ENCODE results near the gene TPSG1.
"Not testable (repeated sequence)": the region's sequence is repeated elsewhere in the genome, so short reads cannot be mapped to it uniquely, and the experiment has no call there.

TPSG1 gene

DNA sequence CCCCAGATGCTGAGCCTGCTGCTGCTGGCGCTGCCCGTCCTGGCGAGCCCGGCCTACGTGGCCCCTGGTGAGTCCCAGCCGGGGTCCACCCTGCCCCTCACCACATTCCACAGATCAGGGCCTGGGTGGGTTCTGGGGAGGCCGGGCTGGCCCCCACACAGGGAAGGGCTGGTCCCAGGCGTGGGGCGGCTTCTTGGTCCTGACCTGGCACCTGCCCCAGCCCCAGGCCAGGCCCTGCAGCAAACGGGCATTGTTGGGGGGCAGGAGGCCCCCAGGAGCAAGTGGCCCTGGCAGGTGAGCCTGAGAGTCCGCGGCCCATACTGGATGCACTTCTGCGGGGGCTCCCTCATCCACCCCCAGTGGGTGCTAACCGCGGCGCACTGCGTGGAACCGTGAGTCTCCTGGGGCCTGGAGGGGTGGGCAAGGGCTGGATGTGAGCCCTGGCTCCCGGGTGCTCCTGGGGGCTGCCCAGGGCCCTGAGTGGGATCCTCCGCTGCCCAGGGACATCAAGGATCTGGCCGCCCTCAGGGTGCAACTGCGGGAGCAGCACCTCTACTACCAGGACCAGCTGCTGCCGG lies 31.3 kb upstream of the TPSG1 start:
- not testable (repeated sequence) for DNase-seq

DNA sequence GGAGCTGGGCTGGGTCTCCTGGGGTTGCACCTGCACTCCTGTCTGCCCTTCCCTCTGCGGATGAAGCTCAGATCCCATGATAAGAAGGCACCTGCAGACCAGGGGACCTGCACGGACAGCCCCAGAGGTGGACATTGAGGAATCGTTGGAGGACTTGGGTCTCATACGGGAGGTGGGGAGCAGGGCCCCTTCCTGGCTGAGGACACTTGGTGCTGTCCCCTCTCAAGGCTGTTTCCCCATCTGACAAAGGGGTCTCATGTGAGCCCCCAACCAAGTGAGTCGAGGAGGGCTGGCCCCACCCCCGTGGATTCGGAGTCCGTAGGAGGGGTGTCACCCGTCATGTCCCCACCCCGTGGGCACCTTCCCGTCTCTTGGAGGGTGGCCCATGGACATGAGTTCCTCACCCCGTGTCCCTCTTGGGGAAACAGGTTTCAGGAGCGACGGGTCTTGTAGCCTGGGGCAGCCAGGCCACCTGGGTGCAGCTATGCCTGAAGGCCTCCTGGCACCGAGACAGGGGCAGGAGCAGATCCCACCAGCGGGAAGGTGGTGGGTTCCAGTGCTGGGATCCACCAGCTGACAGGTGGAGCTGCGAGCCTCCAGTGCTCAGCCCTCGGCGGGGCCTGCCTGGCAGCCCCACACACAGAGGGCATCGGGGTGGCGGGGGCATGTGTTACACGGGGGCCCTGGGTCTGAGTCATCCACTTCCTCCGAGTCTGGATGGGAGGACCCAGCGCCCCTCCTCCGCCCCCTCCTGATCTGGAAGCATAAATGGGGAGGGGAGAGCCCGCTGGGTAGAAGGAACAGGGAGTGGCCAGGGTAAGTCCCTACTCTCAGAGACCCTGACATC lies 30.4 kb upstream of the TPSG1 start, which contains the start of gene TPSD1:
Gene TPSD1 (plus strand): TSS at position 794 of the 847 bp plus-strand sequence. CDS start 212 bp downstream, outside the sequence.
- DNase-seq, result not testable (repeated sequence)

DNA sequence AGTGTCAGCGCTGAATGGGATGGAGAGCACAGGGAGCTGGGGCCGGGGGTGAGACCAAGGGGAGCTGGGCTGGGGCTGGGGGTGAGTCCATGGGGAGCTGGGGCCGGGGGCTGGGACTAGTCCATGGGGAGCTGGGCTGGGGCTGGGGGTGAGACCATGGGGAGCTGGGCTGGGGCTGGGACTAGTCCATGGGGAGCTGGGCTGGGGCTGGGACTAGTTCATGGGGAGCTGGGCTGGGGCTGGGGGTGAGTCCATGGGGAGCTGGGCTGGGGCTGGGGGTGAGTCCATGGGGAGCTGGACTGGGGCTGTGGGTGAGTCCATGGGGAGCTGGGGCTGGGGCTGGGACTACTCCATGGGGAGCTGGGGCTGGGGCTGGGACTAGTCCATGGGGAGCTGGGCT lies 29.8 kb upstream of the TPSG1 start:
- DNase-seq, result not testable (repeated sequence)

DNA sequence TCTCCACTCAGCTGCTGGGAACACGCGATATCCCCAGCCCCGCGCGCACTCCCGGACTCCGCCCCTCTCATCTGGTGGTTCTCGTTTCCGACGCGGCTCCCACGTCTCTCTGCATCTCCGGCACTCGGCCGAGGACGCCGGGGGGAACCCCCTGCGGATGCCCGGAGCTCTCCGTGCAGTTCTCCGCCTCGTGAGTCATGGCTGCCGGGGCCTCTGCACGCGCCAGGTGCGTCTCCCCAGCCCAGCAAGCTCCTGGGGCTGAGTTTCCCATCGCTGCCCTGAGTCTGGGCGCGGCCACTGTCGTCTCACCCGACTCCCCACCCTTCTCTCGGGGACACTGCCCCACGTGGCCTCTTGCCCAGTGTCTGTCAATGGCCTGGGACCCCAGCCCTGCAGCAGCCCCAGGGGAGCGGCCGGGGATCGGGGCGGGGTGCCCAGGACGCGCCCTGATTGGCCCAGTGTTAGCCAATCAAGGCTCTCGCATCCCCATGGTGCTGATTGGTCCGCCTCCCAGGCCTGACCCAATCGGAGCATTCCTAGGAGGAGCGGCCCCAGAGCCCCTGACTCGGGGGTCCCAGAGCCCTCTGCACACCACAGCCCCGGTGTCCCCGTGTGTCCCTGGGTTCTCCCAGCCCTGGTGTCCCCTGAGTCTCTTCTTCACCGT lies 28.8 kb upstream of the TPSG1 start:
- not testable (repeated sequence) for DNase-seq

DNA sequence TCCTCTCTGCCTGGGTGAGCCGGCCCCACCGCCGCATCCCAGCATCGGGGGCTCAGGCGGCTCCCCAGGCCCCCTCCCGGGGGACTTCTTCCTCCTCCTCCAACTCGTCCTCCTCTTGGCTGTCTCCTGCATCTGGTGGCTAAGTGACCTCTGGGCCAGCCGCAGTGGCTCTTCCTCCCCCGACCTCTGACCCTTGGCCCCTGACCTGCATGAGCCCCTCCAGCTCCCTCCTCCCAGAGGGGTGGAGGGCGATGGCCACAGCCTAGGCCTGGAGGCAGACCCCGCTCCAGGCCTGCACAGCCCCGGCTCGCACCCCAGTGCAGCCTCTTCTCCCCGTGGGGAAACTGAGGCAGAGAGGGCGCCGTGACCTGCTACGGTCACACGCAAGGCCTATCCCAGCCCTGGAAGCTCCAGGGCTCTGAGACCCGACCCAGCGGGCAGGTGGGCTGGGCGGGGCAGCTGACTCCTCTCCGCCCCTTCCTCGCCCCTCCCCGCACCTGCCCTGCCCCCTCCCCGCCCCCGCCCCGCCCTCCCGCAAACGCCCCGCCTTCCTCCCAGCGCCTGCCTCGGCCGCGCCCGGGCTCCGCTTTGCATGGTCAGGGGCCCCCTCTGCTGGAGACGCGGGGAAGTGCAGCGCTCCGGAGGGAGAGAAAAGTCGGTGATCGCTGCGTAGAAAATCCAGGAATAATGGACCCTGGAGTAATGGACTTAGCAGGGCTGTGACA lies 24.1 kb upstream of the TPSG1 start:
- DNase-seq, result not testable (repeated sequence)

DNA sequence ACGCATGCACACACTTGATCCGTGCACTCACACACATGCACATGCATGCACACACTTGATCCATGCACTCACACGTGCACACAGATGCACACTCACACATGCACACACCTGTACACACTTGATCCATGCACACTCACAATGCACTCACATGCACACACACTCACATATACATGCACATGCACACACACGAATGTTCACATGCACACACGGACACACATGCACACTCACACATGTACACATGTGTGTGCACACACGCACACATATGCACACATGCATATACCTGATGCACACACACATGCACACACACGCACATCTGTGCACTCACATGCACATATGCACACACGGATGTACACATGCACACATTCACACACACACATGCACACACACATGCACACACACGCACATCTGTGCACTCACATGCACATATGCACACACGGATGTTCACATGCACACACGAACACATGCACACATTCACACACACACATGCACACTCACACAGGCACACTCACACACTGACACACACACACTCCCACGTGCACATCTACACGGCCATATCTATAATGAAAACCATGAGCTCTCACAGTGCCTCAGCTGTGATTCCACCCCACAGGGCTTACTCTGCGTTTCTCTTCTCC lies 23.0 kb upstream of the TPSG1 start:
- not testable (repeated sequence) for DNase-seq

DNA sequence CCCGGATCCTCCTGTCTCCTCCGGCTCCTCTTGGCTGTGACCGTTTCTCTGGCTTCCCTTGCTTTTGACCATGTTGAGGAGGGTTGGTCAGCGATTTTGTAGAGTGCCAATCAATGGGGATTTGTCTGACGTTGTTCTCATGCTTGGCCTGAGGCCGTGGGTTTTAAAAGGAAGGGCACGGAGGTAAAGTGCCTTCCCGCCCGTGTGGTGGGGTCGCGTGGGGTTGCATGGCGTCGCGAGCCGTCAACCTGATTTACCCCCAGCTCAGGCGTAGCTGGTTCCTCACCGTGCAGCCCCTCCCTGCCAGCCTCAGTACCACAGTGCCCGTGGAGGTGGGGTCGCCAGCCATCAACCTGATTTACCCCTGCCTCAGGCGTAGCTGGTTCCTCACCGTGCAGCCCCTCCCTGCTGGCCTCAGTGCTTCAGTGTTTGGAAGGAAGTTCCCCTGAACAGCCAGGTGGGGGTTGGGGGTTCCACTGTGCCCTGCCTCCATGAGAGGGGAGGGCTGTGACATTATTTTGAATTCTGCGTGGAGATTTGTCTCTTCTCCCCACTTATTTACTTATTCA lies 20.5 kb upstream of the TPSG1 start:
- DNase-seq, result no peak

DNA sequence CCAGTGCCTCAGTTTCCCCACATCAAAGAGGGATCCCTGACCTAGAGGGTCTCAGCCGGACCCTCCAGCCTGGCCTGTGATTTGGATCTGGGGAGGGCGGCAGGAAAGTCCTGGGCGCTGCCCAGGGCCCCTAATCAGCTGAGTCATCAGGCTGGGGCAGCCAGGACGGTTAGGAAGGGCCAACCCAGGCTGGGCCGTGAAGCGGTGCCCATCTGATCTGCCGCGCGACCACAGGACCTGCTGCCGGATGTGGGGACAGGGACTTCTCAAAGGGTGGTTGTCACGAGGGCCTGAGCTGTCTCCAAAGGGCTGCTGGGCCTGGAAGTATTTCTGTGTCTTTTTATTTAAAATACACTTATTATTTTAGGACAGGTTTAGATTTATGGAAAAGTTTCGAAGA lies 19.8 kb upstream of the TPSG1 start:
- DNase-seq, result no peak

DNA sequence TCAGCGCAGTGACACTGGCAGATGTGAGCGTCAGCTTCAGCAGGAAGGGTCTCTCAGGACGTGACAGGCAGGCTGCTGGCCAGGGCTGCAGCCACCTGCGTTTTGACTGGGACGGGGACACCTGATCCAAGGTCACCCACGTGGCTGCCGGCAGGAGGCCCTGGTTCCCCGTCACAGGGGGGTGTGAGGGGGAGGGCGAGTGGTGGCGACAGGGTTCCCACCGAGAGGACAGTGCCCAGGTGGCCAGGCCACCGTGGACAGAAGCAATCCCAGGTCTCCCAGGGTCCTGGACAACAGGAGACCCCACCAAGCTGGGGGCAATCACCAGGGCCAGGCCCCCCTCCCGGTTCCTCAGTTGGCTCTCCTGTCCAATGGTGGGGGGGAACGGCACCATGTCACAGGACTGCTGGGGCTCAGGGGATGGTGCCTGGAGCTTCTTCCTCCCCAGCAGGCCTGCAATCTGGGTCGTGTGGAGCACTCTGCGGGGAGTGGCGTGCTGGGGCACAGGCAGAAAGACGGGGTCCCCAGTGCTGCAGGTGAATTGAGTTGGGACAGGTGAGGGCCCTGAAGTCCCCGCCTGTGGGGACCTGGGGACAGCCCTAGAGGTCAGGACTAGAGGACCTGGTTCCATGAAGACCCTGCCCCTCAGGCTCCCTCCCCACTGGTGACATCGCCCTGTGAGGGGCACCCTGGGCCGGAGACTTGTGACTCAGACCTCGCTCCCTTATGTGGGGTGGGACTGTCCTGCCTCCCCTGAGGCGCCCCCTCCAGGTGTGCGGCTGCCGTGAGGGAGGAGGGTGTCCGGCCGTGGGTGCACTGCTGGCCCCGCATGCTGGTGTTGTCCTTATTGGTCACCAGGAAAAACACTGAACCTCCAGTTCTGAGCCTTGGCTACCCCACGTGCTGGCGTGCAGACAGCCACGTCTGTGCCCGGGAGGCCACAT lies 19.1 kb upstream of the TPSG1 start:
- DNase-seq, result not testable (repeated sequence)

DNA sequence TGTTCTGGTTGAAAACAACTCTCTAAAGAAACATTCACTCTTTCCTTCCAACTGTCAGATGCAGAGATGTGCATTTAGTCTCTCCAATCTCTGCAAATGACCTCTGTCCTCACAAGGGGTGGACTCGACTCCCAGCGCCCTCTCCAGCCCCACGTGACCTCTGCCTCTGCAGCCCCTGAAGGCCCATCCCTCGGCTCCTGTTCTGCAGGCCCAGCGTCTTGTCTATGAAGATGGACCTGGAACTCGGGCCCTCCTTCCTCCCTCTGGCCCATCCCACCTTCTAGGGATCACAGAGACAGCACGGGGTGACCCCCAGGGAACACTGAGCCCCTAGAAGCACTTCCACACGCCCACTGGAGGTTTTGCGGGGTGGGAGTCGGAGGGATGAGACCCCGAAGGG lies 18.3 kb upstream of the TPSG1 start:
- not testable (repeated sequence) for DNase-seq

DNA sequence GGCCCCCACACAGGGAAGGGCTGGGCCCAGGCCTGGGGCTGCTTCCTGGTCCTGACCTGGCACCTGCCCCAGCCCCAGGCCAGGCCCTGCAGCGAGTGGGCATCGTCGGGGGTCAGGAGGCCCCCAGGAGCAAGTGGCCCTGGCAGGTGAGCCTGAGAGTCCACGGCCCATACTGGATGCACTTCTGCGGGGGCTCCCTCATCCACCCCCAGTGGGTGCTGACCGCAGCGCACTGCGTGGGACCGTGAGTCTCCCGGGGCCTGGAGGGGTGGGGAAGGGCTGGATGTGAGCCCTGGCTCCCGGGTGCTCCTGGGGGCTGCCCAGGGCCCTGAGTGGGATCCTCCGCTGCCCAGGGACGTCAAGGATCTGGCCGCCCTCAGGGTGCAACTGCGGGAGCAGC lies 16.0 kb upstream of the TPSG1 start:
- DNase-seq, result not testable (repeated sequence)

DNA sequence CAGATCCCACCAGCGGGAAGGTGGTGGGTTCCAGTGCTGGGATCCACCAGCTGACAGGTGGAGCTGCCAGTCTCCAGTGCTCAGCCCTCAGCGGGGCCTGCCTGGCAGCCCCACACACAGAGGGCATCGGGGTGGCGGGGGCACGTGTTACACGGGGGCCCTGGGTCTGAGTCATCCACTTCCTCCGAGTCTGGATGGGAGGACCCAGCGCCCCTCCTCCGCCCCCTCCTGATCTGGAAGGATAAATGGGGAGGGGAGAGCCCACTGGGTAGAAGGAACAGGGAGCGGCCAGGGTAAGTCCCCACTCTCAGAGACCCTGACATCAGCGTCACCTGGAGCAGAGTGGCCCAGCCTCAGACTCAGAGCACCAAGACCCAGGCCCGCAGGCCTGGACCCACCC lies 15.4 kb upstream of the TPSG1 start, which contains the start of gene TPSAB1:
Gene TPSAB1 (plus strand): TSS at position 270 of the 400 bp plus-strand sequence. CDS start 234 bp downstream, outside the sequence.
- DNase-seq, result not testable (repeated sequence)

DNA sequence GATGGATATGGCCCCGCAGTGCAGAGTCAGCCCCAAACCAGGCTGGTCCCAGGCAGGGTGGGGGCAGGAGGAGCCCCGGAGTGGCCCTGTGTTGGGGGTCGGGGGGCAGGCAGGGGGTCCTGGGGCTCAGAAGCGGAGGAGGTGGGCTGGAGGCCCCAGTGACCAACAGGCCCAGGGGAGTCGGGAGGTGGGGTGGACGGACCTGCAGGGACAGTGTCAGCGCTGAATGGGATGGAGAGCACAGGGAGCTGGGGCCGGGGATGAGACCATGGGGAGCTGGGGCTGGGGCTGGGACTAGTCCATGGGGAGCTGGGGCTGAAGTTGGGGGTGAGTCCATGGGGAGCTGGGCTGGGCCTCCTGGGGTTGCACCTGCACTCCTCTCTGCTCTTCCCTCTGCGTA lies 14.5 kb upstream of the TPSG1 start:
- not testable (repeated sequence) for DNase-seq

DNA sequence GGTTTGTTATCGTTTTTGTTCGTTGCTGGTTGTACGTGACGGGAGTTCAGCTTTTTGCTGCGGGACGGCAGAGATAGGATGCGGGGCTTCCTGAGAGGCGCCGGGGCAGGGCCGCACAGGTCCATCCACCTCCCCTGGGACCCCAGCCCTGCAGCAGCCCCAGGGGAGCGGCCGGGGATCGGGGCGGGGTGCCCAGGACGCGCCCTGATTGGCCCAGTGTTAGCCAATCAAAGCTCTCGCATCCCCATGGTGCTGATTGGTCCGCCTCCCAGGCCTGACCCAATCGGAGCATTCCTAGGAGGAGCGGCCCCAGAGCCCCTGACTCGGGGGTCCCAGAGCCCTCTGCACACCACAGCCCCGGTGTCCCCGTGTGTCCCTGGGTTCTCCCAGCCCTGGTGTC lies 13.8 kb upstream of the TPSG1 start:
- DNase-seq, result not testable (repeated sequence)

DNA sequence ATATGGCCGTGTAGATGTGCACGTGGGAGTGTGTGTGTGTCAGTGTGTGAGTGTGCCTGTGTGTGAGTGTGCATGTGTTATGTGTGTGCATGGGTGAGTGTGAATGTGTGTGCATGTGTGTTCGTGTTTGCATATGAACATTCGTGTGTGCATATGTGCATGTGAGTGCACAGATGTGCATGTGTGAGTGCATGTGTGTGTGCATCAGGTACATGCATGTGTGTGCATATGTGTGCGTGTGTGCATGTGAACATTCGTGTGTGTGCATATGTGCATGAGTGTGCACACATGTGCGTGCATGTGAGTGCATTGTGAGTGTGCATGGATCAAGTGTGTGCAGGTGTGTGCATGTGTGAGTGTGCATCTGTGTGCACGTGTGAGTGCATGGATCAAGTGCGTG lies 12.9 kb upstream of the TPSG1 start:
- no peak for DNase-seq

DNA sequence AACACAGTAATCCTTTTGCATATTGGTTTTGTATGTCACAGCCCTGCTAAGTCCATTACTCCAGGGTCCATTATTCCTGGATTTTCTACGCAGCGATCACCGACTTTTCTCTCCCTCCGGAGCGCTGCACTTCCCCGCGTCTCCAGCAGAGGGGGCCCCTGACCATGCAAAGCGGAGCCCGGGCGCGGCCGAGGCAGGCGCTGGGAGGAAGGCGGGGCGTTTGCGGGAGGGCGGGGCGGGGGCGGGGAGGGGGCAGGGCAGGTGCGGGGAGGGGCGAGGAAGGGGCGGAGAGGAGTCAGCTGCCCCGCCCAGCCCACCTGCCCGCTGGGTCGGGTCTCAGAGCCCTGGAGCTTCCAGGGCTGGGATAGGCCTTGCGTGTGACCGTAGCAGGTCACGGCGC lies 11.6 kb upstream of the TPSG1 start:
- DNase-seq, result not testable (repeated sequence)

DNA sequence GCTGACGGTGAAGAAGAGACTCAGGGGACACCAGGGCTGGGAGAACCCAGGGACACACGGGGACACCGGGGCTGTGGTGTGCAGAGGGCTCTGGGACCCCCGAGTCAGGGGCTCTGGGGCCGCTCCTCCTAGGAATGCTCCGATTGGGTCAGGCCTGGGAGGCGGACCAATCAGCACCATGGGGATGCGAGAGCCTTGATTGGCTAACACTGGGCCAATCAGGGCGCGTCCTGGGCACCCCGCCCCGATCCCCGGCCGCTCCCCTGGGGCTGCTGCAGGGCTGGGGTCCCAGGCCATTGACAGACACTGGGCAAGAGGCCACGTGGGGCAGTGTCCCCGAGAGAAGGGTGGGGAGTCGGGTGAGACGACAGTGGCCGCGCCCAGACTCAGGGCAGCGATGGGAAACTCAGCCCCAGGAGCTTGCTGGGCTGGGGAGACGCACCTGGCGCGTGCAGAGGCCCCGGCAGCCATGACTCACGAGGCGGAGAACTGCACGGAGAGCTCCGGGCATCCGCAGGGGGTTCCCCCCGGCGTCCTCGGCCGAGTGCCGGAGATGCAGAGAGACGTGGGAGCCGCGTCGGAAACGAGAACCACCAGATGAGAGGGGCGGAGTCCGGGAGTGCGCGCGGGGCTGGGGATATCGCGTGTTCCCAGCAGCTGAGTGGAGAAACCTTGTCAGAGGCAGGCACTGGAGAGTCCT lies 7.1 kb upstream of the TPSG1 start:
- DNase-seq, result not testable (repeated sequence)

DNA sequence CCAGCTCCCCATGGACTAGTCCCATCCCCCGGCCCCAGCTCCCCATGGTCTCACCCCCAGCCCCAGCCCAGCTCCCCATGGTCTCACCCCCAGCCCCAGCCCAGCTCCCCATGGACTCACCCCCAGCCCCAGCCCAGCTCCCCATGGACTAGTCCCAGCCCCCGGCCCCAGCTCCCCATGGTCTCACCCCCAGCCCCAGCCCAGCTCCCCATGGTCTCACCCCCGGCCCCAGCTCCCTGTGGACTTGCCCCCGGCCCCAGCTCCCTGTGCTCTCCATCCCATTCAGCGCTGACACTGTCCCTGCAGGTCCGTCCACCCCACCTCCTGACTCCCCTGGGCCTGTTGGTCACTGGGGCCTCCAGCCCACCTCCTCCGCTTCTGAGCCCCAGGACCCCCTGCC lies 6.2 kb upstream of the TPSG1 start:
- not testable (repeated sequence) for DNase-seq

DNA sequence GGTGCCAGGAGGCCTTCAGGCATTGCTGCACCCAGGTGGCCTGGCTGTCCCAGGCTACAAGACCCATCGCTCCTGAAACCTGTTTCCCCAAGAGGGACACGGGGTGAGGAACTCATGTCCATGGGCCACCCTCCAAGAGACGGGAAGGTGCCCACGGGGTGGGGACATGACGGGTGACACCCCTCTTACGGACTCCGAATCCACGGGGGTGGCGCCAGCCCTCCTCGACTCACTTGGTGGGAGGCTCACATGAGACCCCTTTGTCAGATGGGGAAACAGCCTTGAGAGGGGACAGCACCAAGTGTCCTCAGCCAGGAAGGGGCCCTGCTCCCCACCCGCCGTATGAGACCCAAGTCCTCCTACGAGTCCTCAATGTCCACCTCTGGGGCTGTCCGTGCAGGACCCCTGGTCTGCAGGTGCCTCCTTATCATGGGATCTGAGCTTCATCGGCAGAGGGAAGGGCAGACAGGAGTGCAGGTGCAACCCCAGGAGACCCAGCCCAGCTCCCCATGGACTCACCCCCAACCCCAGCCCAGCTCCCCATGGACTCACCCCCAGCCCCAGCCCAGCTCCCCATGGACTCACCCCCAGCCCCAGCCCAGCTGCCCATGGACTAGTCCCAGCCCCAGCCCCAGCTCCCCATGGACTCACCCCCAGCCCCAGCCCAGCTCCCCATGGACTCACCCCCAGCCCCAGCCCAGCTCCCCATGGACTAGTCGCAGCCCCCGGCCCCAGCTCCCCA lies 5.6 kb upstream of the TPSG1 start:
- not testable (repeated sequence) for DNase-seq

All from DMS79 treated with DMSO at 0.1 percent for 48 hours (cell line).